HG02610 (cell line): Measurements from ENCODE around the gene CA5A.
"Not testable (repeated sequence)": the region's sequence is repeated elsewhere in the genome, so short reads cannot be mapped to it uniquely, and the experiment has no call there.

ENCODE experiments used
- ATAC-seq: cut with Tn5 transposase; IDR thresholded peaks from one replicate; pipeline ENCODE4 v1.9.1; 2021; ENCODE audit warnings: mild to moderate bottlenecking, moderate library complexity; ENCODE audit not compliant: unreplicated experiment

The CA5A gene

DNA sequence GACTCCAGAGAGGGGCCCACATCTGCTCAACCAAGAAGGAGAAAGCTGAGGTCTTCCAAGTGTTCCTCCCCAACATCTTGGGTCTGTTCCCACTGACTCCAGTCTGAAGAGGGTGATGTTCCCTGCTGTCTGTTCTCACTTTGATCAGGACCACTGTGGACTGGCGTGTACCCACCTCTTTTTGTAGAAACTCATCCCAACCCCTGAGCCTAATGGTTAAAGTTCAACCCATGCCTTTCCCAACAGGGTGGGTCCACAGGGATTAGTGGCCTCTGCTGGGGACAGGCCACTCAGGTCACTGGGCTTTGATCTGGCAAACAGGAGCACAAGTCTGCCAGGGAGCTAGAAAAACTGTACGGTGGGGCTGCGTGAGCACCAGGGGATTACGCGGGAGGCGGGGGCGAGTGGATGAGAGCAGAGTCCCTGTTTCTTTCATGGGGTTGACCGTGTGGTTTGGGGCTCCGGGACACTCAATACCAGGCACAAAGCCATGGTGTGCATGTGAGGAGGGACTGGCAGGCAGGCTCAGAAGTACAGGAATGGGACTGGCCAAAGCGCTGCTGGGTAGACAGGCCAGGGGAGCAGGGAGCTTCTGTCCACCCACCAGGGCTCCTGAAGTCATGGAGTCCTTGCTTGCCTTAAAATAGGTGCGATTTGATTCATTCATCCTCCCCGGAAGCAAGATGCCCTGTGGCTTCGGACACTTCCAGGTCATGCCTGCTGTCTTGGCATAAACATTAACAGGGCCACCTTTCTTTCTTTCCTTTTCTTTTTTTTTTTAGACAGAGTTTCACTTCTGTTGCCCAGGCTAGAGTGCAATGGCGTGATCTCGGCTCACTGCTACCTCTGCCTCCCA, at the start of gene CA5A:
Gene CA5A, minus strand, starts transcription at position 155 of the 856 bp plus-strand sequence. Its CDS starts 79 bp downstream, at position 76.
- ATAC-seq: no peak

DNA sequence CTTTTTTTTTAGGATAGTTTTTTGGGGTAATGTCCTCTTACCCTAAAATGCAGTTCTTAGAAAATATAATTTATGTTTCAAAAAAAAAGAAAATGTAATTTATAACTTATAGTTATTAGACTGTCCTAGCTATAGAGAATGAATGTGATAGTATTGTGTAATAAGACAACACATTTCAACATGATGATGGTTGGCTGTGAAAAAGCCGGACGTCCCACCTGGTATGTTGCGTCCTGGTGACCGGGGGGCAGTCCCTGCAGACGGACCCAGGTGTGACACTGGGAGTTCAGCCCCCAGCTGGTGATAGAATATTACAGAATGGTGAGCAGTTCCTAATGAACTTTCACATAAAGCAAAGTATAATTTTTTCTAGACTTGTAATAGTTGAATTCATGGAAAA, 49.2 kb upstream of the CA5A start:
- ATAC-seq: not testable (repeated sequence)

DNA sequence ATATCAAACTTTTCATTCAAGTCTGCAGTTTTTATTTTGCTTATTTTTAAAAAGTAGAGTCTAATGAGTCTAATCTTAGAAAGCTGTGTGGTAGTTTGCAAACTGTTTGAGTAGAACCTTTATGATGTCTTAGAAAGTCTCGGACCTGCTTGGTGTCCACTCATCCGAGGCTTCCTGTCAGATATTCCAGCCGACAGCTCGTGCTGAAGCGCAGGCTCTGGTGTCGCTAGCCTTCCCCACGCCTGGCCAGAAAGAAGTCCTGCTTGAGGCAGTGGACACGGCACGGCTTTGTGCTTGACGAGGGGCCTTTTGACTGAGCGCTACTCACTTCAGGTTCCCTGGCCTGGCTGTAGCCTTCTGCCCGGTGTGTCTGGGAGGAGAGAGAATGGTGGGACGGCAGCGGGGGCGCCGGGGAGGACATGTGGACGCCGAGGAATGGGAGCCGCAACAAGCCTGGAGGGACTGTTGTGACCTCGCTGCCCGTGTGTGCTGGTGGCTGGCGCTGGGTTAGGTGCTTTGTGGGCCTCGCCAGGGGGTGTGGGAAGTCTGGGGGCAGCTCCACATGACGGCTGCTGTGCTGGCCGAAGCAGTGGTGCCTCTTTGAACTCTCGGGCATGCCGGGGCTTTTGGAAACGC, 48.4 kb upstream of the CA5A start:
- ATAC-seq: no peak

DNA sequence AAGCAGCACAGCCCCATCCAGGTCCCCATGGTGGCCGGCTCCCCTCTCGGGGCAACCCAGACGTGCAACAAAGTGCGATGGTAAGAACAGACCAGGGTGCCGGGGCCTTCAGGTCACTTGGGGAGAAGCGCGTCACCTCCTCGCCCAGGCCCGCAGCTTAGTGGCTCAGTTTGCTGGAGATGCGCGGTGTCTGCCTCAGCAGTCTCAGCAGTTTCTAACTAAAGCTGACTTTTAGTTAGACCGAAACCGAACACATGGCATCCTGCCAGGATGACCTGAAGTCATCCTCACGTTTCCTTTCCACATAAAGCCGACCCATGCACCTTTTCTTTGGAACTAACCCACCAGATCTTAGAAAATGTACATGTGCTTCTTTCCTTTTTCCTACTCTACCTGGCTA, 47.9 kb upstream of the CA5A start:
- ATAC-seq: peak; percentile 6

DNA sequence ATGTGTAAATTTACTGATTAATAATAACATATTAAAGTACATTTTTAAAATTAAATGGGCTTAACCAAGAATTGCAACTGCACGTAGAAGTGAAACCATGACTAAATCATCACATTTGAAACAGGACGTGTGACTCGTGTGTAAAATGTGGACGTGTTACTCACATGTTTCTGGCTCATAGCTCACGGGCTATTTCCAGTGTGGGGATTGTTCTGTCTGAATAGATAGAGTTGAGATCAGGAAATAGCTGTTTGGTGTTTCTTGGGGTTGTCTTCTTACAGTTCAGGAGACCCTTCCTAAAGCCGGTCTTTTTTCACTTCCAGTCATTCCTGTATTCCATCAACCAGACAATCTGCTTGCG, 47.4 kb upstream of the CA5A start:
- peak; percentile 34 for ATAC-seq

DNA sequence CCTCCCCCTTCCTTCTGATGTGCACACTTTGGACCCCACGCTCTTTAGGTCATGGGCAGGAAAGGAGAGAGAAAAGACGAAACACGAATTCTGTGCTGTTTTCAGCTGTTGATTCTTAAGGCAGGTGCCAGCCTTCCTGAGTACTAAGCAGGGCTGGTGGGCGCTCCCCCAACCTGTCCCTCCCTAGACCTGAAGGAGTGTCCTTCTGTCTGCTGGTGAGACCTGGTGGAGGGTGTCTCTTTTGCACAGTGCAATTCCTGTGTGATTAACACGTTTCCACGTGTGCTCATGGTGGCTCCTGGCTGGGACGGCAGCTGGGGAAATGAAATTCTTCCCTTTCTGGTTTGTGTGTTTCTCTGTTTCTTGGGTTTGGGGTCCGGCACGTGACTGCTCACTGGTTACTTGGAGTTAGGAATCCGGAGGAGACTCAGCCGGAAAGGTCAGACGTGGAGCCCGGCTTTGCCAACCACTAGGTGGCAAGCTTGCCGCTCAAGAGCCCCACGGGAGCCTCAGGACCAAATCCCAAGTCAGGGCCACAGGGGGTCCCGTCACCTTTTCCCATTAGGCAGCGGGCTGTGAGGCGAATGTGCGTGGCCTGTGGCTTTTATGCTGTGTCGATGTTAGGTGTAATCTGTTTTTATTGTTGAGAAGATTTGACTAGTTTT, 46.9 kb upstream of the CA5A start:
- ATAC-seq: not testable (repeated sequence)

DNA sequence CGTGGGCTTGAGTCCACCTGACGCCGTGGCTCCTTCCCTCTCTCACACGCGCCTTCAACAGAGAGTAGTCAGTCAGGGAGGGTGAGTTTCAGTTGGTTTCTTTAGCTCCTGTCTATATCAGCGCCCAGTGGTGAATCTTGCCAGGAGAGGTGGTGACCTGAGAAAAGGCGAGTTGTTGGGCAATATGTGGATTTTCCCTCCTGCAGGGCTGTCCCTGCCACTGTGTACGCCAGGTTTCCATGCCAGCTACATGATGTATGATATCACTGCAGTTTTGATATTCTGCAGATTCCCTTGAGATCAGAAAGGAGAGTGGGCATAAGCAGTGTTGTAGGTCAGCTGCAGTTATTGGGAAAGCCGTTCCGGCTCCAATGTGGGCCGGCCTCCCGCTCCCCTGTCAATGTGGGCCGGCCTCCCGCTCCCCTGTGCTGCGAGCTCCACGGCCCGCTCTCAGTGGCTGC, 46.3 kb upstream of the CA5A start:
- ATAC-seq: no peak

DNA sequence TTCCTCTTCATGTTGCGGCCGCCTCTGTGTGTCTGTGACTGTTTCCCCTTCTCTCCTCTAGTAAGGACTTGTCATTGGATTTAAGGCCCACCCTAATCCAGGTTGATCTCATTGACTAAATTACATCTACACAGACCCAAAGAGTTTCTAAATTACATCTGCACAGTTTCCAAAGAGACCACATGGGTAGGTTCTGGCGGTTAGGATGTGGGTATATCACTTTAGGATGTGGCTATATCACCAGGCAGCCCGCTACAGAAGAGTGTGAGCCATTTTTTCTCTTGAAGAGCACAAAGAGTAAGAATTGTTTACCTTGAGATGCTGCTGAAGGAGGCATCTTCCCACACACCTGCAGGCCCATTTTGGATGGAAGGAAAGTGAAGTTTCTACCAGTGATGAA, 45.0 kb upstream of the CA5A start:
- ATAC-seq: not testable (repeated sequence)

DNA sequence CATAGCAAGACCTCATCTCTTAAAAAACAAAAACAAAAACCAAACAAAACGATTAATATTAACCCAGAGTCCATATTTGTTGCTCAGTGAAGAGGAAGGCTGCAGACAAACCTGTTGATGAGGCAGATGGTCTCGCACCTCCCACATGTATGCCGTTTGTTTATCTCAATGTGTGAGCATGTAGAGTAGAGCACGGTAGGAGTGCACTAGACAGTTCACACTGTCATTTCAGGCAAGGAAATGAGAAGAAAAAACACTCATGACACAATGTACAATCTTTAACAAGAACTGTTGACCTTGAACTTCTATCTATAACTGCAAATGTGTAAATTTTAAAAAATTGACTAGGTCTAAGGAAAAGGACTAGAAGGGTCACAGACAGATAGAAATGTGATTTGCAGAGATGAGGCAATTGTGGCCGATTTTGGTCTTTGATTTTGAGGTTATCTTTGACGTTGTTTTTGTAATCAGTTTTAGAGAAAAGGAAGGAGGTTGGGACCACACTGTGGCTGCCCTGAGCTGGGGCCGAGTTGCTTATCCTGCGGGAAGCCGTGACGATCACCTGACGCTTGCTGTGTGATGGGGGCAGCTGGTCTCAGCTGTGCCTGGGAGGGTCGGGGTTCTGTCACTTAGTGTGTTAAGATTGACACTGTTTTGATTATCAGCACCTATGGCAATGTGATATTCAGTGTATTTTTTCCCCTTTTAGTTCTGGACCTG, 43.7 kb upstream of the CA5A start:
- ATAC-seq: not testable (repeated sequence)

DNA sequence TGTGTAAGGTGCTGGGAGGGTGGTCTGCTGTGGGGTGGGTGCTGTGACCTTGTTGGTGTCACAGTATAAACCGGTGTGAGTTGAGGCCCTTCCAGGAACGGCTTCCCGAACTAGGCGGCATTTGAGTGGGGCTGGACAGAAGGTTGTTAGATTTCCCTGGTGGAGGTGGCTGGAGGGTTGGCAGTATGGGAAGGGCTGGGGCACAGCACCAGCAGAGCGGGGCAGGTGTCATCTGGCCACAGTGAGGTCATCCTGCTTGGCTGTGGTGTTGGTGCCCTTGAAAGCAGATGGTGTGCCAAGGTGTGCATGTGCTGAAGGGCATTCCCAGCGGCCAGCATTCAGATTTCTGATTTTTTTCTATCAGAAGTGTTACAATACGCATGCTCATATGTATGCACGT, 43.0 kb upstream of the CA5A start:
- ATAC-seq: no peak

DNA sequence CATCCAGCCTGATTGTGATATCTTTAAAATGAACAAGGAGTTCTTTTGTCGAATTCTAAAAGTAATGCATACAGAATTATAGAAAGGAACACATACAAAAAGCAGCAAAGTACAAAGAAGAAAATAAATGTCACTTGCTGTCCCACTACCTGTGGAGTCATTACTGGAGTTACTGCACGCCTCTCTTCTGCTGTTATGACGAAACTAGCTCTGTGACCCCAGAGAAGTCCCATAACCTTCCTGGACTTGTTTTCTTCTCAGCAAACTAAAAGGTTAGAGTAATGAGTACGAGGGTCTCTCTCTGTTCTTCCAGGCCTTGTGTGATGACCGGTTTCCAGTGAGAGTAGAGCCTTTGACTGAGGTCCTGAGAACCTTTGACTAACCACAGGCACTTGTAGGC, 41.8 kb upstream of the CA5A start:
- no peak for ATAC-seq

DNA sequence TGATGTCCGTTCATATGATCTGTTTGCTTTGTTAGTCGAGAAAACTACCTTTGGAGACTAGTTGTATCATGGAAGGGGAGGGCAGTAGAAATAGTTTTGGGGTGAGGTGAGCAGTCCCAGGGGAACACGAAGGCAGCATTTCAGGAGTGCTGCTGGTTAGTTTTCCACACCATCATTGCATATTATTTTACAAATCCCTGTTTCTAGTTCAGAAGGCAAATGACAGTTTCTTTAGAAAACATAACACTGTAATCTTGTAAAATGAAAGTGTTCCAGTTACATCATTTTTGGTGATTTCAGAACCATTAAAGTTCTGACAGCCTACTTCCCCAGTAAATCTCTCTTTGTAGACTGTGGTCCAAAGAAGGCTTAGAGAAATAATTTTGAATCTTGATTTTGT, 40.3 kb upstream of the CA5A start:
- no peak for ATAC-seq

DNA sequence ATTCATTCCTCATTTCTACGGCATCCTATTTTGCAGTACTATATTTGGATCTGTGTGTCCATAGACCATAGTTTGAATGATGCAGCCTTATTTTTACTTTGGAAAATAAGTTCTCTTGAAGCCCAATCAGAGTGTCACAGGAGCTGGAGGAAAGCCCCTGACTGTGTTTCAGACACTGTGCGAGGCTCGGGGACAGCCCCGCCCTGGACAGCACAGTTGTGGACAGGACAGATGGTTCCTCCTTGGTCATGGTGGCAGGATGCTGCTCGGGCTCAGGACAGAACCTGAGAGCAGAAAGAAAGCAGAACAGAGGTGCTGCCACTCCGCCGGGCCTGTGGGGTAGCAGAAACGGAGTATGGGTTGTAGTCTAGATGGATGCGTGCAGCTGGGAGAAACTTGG, 37.8 kb upstream of the CA5A start:
- no peak for ATAC-seq

DNA sequence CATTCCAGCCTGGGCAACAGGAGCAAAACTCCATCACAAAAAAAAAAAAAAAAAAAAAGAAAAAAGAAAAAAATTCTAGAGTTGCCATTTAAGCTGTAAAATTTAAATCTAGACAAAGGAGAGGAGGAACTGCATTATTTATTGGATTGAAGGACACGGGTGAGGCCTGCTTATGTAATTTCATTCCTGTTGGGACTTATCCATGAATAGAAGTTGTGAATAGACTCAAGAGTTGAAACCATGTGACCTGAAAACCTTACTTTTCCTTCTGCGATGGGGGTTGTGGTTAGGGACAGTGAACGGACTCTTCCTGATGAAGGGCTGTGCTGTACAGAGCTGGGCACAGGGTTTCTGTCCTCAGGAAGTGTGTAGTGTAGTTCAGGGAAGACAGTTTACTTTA, 37.4 kb upstream of the CA5A start:
- no peak for ATAC-seq

DNA sequence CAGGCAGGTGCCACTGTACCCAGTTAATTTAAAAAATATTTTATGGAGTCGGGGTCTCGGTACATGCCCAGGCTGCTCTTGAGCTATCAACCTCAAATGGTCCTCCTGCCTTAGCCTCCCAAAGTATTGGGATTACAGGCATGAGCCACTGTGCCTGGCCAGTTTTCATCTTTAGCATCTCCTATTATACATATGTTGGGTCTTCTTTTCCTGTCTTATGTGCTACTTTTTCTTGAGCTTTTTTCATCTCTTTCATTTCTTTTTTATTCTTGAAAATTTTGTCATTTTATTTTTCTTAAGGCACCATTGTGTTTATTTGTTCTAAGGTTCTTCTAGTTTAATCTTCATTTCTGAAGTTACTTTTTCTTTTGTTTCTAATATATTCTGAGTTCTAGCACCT, 35.6 kb upstream of the CA5A start:
- ATAC-seq: no peak

DNA sequence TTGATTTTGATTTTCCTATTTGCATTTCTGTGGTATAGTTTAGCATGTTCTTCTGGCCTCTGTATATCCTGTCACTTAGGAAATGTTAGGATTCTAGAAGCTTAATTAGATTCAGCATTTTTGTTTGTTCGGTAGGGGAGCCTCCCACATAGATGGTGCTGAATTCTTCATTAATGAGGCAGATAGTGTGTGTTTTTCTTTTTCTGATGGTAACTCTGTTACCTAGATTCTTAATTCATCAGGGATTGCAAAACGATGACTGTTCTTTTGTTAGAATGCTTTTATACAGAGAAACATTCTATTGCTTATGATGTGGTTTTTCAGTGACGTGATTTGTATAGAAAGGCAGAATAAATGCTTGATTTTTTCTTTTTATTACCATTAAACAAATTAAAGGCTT, 33.9 kb upstream of the CA5A start:
- no peak for ATAC-seq

DNA sequence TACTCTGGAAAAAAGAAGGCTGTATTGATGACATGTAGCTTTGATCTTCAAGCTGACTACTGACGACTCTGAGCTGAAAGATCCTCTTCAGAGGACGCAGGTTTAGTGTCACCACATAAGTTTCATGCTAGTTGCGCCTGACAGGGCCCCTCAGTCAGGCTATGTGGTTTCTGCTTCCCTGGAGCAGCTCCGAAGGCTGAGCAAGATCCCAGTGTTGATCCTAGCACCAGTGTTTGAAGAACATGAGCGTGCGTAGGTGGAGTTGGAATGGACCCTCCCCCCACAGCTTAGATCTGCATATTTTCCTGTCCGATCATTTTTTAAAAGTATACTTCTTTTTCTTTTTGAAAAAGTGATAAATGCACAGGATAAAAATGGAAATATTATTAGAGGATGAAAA, 32.2 kb upstream of the CA5A start:
- ATAC-seq: no peak

DNA sequence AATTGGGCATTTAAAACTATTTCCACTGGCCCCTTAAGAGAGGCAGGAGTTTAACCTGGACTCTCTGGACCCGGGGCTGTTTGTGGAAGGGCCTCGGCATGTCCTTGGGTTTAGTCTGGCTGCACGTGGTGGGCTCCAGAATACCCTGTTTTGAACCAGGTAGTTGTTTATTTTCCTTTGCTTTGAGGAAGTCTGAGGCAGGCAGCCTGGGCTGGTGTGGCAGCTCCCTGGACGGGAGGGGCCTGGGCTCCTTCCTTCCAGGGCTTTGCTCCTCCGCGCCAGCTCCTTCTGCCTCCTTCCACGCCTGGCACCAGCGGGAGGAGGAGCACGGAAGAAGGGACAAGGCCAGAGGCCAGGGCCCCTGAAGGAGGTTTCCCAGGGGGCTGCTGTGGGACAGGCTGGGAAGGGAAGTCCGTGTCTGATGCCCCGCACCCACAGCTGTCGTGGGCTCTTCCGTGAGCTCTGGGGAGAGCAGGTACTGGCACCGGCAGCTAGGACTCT, 30.4 kb upstream of the CA5A start:
- ATAC-seq: no peak

DNA sequence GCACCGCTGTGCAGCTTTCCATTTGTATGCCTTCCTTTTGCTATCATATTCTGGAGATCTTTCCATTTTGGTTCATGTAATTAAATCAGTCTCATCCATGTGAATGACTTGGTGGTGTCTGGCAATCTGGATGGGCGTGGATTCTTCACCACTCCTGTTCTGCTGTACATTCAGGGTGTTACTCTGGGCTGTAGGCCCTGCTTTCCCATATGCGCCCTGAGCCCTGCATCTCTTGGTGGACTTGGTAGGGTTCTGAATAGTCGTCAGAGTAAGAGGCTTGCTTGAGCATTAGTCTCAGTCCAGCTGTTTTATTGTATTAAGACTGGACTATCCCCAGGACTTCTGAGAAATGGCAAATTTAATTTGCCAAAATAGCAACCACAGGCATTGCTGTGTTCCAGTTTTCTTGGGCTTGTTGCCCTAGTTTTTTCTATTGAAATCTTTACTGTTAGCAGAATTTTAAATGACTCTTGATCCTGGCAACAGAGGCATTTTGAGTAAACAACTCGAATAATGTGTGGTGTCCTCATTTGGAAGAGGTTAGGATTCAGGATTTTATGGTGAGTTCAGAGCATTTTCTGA, 29.8 kb upstream of the CA5A start:
- ATAC-seq: no peak

DNA sequence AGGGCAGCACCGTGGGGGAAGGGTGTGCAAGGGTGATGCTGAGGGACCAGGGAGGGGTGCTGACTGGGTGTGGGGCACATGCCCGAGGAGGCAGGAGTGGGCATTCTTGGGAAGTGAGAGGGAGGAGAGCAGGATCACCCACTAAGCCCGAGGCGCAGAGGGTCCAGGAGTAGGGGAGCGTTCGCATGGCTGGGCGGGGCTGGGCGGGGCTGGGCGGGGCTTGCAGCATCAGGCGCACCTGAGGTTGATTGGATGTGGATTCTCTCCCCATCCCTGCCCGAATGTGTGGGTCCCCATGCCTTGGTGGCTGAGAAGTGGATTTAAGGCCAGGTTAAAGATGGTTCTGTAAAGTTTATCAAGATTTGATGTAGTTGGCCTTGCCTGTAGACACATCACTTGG, 29.1 kb upstream of the CA5A start:
- ATAC-seq: no peak
